ENCODE data around the gene VMAC. TPM values are rescaled to one million over a fixed set of nuclear protein-coding genes. Genes with fewer than 3 reads are reported as not detected.

VMAC gene
- total RNA-seq, 4 donors from 2014 or later, result 10.2 to 15.2 (median 10.8) TPM

GRCh38 chr19:5893296-5893903 is 11.3 kb upstream of the VMAC start:
- TF ChIP-seq CTCF (IDR thresholded peaks at IDR 0.05) (no peak), POLR2A (IDR thresholded peaks at IDR 0.05) (no peak)
- DNase-seq (ENCODE audit: low spot score in 2 of 2), result no peak
- H3K4me3 ChIP-seq (ENCODE audit: low read depth, poor library complexity, severe bottlenecking), result no peak overlapping the region
- intact Hi-C loops (cut with DNase I; ENCODE audit: low total_unique reads), result no loop called here
- 46 to 55% methylated on average over 13 of the region's 13 CpGs for WGBS, 2 donors

GRCh38 chr19:5893907-5894703 is 10.6 kb upstream of the VMAC start:
- intact Hi-C loops (cut with DNase I; ENCODE audit: low total_unique reads), result no loop called here
- DNase-seq (ENCODE audit: low spot score in 2 of 2), result no peak
- no peak overlapping the region for H3K4me3 ChIP-seq (ENCODE audit: low read depth, poor library complexity, severe bottlenecking)
- WGBS, 2 donors, result 40 to 45% methylated on average over 18 to 23 of the region's 28 CpGs
- TF ChIP-seq CTCF (IDR thresholded peaks at IDR 0.05) (no peak), POLR2A (IDR thresholded peaks at IDR 0.05) (no peak)

GRCh38 chr19:5894704-5895349 is 9.8 kb upstream of the VMAC start:
- no peak for TF ChIP-seq CTCF (IDR thresholded peaks at IDR 0.05)
- no peak for TF ChIP-seq POLR2A (IDR thresholded peaks at IDR 0.05)
- H3K4me3 ChIP-seq (ENCODE audit: low read depth, poor library complexity, severe bottlenecking), result no peak overlapping the region
- 59 to 62% methylated on average over 8 to 22 of the region's 28 CpGs for WGBS, 2 donors
- no peak for DNase-seq (ENCODE audit: low spot score in 2 of 2)
- intact Hi-C loops (cut with DNase I; ENCODE audit: low total_unique reads), result no loop called here

- no peak for TF ChIP-seq CTCF (IDR thresholded peaks at IDR 0.05)
- no peak for TF ChIP-seq POLR2A (IDR thresholded peaks at IDR 0.05)
- intact Hi-C loops (cut with DNase I; ENCODE audit: low total_unique reads), result no loop called here
- no peak overlapping the region for H3K4me3 ChIP-seq (ENCODE audit: low read depth, poor library complexity, severe bottlenecking)
- WGBS, 2 donors, result 73 to 75% methylated on average over 13 to 14 of the region's 15 CpGs
- DNase-seq (ENCODE audit: low spot score in 2 of 2), result no peak
Observed at GRCh38 chr19:5895409-5895808, 9.3 kb upstream of the VMAC start.

- intact Hi-C loops (cut with DNase I; ENCODE audit: low total_unique reads), result no loop called here
- 91% methylated on average over 8 of the region's 8 CpGs for WGBS, 2 donors
- no peak overlapping the region for H3K4me3 ChIP-seq (ENCODE audit: low read depth, poor library complexity, severe bottlenecking)
- TF ChIP-seq POLR2A (IDR thresholded peaks at IDR 0.05) (no peak), CTCF (IDR thresholded peaks at IDR 0.05) (no peak)
- no peak for DNase-seq (ENCODE audit: low spot score in 2 of 2)
Observed at GRCh38 chr19:5895890-5896289, 8.8 kb upstream of the VMAC start.

Data from lower leg skin (tissue), 4 donors.